G401.6 (cell line): ENCODE data around the gene DNASE1L1.

Source experiments
- FAIRE-seq: peaks from 2 replicates; lab custom pipeline; 2012; peaks lifted over from hg19 to GRCh38; lab: Jason Lieb, UNC

DNASE1L1 gene

GRCh38 chrX:154436374-154436982, 27.4 kb upstream of the DNASE1L1 start:
- FAIRE-seq, result no peak

- FAIRE-seq, result no peak
These were observed 26.2 kb upstream of the DNASE1L1 start for GRCh38 chrX:154435171-154435733.

- no peak for FAIRE-seq
These were observed 25.5 kb upstream of the DNASE1L1 start for GRCh38 chrX:154434394-154435168.

GRCh38 chrX:154433605-154434004, 24.6 kb upstream of the DNASE1L1 start:
- FAIRE-seq, result no peak

GRCh38 chrX:154432210-154432609, 23.2 kb upstream of the DNASE1L1 start:
- no peak for FAIRE-seq

GRCh38 chrX:154431341-154431740, 22.3 kb upstream of the DNASE1L1 start:
- FAIRE-seq, result no peak

- FAIRE-seq, result no peak
These were observed 21.9 kb upstream of the DNASE1L1 start for GRCh38 chrX:154430916-154431315.

GRCh38 chrX:154430479-154430878, 21.4 kb upstream of the DNASE1L1 start:
- FAIRE-seq, result no peak

GRCh38 chrX:154429711-154430110, 20.7 kb upstream of the DNASE1L1 start:
- FAIRE-seq, result no peak

- peak; percentile 93 for FAIRE-seq
These were observed 19.4 kb upstream of the DNASE1L1 start, which contains the start of gene ATP6AP1 for GRCh38 chrX:154428176-154429171. Gene ATP6AP1, plus strand, starts transcription at chrX:154428677. Its CDS starts 16 bp downstream, at chrX:154428693.

GRCh38 chrX:154426916-154427770, 18.1 kb upstream of the DNASE1L1 start:
- FAIRE-seq, result no peak

GRCh38 chrX:154420402-154420756, 11.3 kb upstream of the DNASE1L1 start:
- FAIRE-seq, result no peak

GRCh38 chrX:154419688-154420401, 10.8 kb upstream of the DNASE1L1 start:
- FAIRE-seq, result no peak

- no peak for FAIRE-seq
These were observed 10.1 kb upstream of the DNASE1L1 start for GRCh38 chrX:154419189-154419588.

GRCh38 chrX:154417157-154417556, 8.1 kb upstream of the DNASE1L1 start:
- FAIRE-seq, result no peak

GRCh38 chrX:154413142-154413541, 4.1 kb upstream of the DNASE1L1 start:
- no peak for FAIRE-seq

- FAIRE-seq, result no peak
These were observed 3.4 kb upstream of the DNASE1L1 start for GRCh38 chrX:154412468-154412867.

GRCh38 chrX:154411981-154412340, 2.9 kb upstream of the DNASE1L1 start:
- FAIRE-seq, result peak; percentile 74

GRCh38 chrX:154408659-154409221, 314 bp downstream of the DNASE1L1 start:
- FAIRE-seq, result no peak

- FAIRE-seq, result no peak
These were observed 4.3 kb downstream of the DNASE1L1 start for GRCh38 chrX:154404625-154405192.
